Neural cell (in vitro differentiated cells): ENCODE data around the gene RANBP3. TPM values are rescaled to one million over a fixed set of nuclear protein-coding genes. Genes with fewer than 3 reads are reported as not detected.
A peak's percentile ranks its signal among the peaks of the same experiment; 100 is the strongest.

Experiments
- H2AFZ ChIP-seq: fragments of 200-600, 300-800 bp; sonication (generic), shearing (Covaris generic); 2 replicates; pipeline ENCODE4 v1.6.0; 2014; ENCODE audit warnings: low read depth, mild to moderate bottlenecking, antibody characterized with exemption, low read length, moderate library complexity
- H3F3A ChIP-seq: fragments of 200-600 bp; shearing (Covaris generic); 2 replicates; pipeline ENCODE4 v1.6.1; 2016; ENCODE audit warnings: mild to moderate bottlenecking, moderate library complexity, mixed read lengths, antibody characterized with exemption, low read length; ENCODE audit not compliant: insufficient read depth, poor library complexity, severe bottlenecking
- H3K27ac ChIP-seq: fragments of 200-600, 300-800 bp; sonication (generic), shearing (Covaris generic); 2 replicates; pipeline ENCODE4 v1.5.1; 2014; ENCODE audit warnings: mild to moderate bottlenecking, low read length, moderate library complexity
- H3K27me3 ChIP-seq: fragments of 300-800, 200-600 bp; sonication (generic), shearing (Covaris generic); 2 replicates; pipeline ENCODE4 v1.6.0; 2014; ENCODE audit warnings: mild to moderate bottlenecking, low read depth, low read length, moderate library complexity; ENCODE audit not compliant: insufficient read depth
- H3K36me3 ChIP-seq: fragments of 300-800, 200-600 bp; sonication (generic), shearing (Covaris generic); 2 replicates; pipeline ENCODE4 v1.5.1; 2014; ENCODE audit warnings: mild to moderate bottlenecking, antibody characterized with exemption, low read length, moderate library complexity; ENCODE audit not compliant: insufficient read depth
- H3K4me2 ChIP-seq: fragments of 300-800, 200-600 bp; sonication (generic), shearing (Covaris generic); 2 replicates; pipeline ENCODE4 v1.6.0; 2014; ENCODE audit warnings: mild to moderate bottlenecking, low read length
- H3K4me3 ChIP-seq: fragments of 300-800, 200-600 bp; sonication (generic), shearing (Covaris generic); 2 replicates; pipeline ENCODE4 v1.5.1; 2014; ENCODE audit warnings: mild to moderate bottlenecking, low read length, moderate library complexity
- H3K79me2 ChIP-seq: fragments of 200-600 bp; shearing (Covaris generic); replicated peaks from 2 replicates; pipeline ENCODE4 v1.6.0; 2014; ENCODE audit warnings: mild to moderate bottlenecking, low read length, moderate library complexity; ENCODE audit not compliant: insufficient read depth
- H3K9ac ChIP-seq: fragments of 300-800, 200-600 bp; sonication (generic), shearing (Covaris generic); 2 replicates; pipeline ENCODE4 v1.6.1; 2016; ENCODE audit warnings: mild to moderate bottlenecking, low read length, mixed read lengths
- H3K9me2 ChIP-seq: fragments of 200-600 bp; shearing (Covaris generic); 2 replicates; pipeline ENCODE4 v1.6.1; 2016; ENCODE audit warnings: mild to moderate bottlenecking, low read length, mixed read lengths; ENCODE audit not compliant: insufficient read depth
- H3K9me3 ChIP-seq: fragments of 200-600, 300-800 bp; sonication (generic), shearing (Covaris generic); 2 replicates; pipeline ENCODE4 v1.6.1; 2016; ENCODE audit warnings: mild to moderate bottlenecking, mixed run types, low read length, moderate library complexity, mixed read lengths
- H4K20me1 ChIP-seq: fragments of 200-600 bp; shearing (Covaris generic); 2 replicates; pipeline ENCODE4 v1.6.1; 2016; ENCODE audit warnings: mild to moderate bottlenecking, mixed run types; ENCODE audit not compliant: insufficient read depth
- CTCF ChIP-seq: fragments of 450-650 bp; IDR thresholded peaks from 2 replicates; pipeline ENCODE4 v1.5.1; 2014; ENCODE audit warnings: antibody characterized with exemption, mild to moderate bottlenecking, moderate library complexity; ENCODE audit not compliant: poor library complexity, severe bottlenecking
- EP300 ChIP-seq: fragments of 450-650 bp; conservative IDR thresholded peaks from 2 replicates; pipeline ENCODE4 v1.6.1; 2014; ENCODE audit warnings: antibody characterized with exemption, mild to moderate bottlenecking, moderate library complexity; ENCODE audit not compliant: poor library complexity, severe bottlenecking
- EZH2 ChIP-seq: fragments of 200-600, 300-800 bp; shearing (Covaris generic), sonication (generic); IDR thresholded peaks from 2 replicates; pipeline ENCODE4 v1.6.1; 2014; ENCODE audit warnings: antibody characterized with exemption, low read length, borderline replicate concordance, mild to moderate bottlenecking; ENCODE audit not compliant: insufficient read depth, poor library complexity, severe bottlenecking
- MXI1 ChIP-seq: fragments of 450-650 bp; conservative IDR thresholded peaks from 2 replicates; pipeline ENCODE4 v1.6.1; 2014; ENCODE audit warnings: antibody characterized with exemption, mild to moderate bottlenecking; ENCODE audit not compliant: poor library complexity, severe bottlenecking
- POLR2AphosphoS5 ChIP-seq: IDR thresholded peaks from 2 replicates; pipeline ENCODE4 v1.6.1; 2012
- RAD21 ChIP-seq: fragments of 450-650 bp; conservative IDR thresholded peaks from 2 replicates; pipeline ENCODE4 v1.6.1; 2014; ENCODE audit warnings: antibody characterized with exemption, mild to moderate bottlenecking, moderate library complexity
- REST ChIP-seq: IDR thresholded peaks from 2 replicates; pipeline ENCODE4 v1.6.1; 2012; ENCODE audit warnings: borderline replicate concordance
- SMC3 ChIP-seq: fragments of 450-650 bp; conservative IDR thresholded peaks from 2 replicates; pipeline ENCODE4 v1.6.1; 2014; ENCODE audit warnings: antibody characterized with exemption, mild to moderate bottlenecking, moderate library complexity; ENCODE audit not compliant: poor library complexity
- TAF1 ChIP-seq: IDR thresholded peaks from 2 replicates; pipeline ENCODE4 v1.6.1; 2012; ENCODE audit warnings: low read depth
- polyA plus RNA-seq: library from polyadenylated mRNA; depleted of rRNA; stranded (reverse); fragments of >200 nt; gene quantifications from 2 replicates; pipeline ENCODE4 v1.2.3, GENCODE V29; 2014

Gene RANBP3
- polyA plus RNA-seq, 1 donor from 2014 or later = 67.6 TPM

- Histone ChIP-seq H3K9me2 (no peaks in the 10 kb centered on the region), H3K4me2 (peak overlapping the region; percentile 30), H3K9me3 (no peaks in the 10 kb centered on the region), H3K9ac (peak overlapping the region; percentile 92), H4K20me1 (no peaks in the 10 kb centered on the region), H3F3A (no peaks in the 10 kb centered on the region), H3K27ac (peak overlapping the region; percentile 79), H3K36me3 (no peaks in the 10 kb centered on the region), H3K79me2 (peaks cover 22% of the 10 kb centered on the region), H2AFZ (peak overlapping the region; percentile 70), H3K27me3 (no peaks in the 10 kb centered on the region), H3K4me3 (peak overlapping the region; percentile 82)
- TF ChIP-seq REST (peak; percentile 23), MXI1 (no peak)
Observed at GRCh38 chr19:5903056-5903623, 74.8 kb downstream of the RANBP3 start.

GRCh38 chr19:5900976-5901375, 77.0 kb downstream of the RANBP3 start:
- H3K4me2 ChIP-seq = no peak overlapping the region
- H3K79me2 ChIP-seq = peaks cover 22% of the 10 kb centered on the region
- no peak overlapping the region for H3K9ac ChIP-seq
- H3K9me2 ChIP-seq = no peaks in the 10 kb centered on the region
- no peaks in the 10 kb centered on the region for H4K20me1 ChIP-seq
- TF ChIP-seq RAD21 (no peak), REST (no peak), EZH2 (no peak), POLR2AphosphoS5 (no peak), SMC3 (no peak), CTCF (no peak), TAF1 (no peak), MXI1 (no peak), EP300 (no peak)
- H3K27me3 ChIP-seq = no peaks in the 10 kb centered on the region
- H3K4me3 ChIP-seq = no peak overlapping the region
- no peak overlapping the region for H3K27ac ChIP-seq
- no peaks in the 10 kb centered on the region for H3K9me3 ChIP-seq
- H2AFZ ChIP-seq = no peak overlapping the region
- H3K36me3 ChIP-seq = no peaks in the 10 kb centered on the region
- no peaks in the 10 kb centered on the region for H3F3A ChIP-seq
